ENCODE results near the gene OLFML2A.

OLFML2A gene

DNA sequence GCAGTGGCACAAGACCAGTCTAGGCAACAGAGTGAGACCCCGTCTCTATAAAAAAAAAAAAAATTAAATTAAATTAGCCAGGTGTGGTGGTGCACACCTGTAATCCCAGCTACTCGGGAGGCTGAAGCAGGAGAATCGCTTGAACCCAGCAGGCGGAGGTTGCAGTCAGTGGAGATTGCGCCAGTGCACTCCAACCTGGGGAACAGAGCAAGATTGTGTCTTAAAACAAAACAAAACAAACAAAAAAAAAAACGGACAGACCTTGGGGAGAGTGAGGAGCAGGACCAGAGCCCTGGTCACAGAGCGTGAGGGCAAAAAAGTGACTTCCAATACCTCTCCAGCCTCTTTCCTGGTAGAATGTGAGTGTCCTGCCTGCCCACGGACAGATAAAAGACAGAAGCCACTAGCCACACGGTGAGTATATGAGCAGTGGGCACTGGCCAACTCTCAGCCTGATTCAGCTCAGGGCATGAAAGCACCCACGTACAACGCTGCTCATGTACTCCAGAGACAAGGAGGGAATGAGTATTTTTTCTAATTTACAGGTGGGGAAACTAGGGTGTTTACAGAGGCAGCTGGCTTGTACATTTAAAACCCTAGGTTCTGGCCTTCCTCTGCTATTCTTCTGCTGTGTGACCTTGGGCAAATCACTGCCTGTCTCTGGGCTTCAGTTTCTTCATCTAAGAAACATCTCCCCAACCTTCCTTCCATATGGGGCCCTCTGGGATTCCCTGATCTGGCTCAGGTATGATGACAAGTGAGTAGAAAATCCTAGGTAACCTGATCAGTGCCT is 1.8 kb downstream of the OLFML2A start:
- Mint-ChIP-seq H3K36me3 (ENCODE audit: low read depth) (no peaks in the 10 kb centered on the region), H3K27ac (no peak overlapping the region), H3K9me3 (no peaks in the 10 kb centered on the region), H3K4me1 (ENCODE audit: low read depth) (peaks cover 11% of the 10 kb centered on the region), H3K4me3 (no peak overlapping the region), H3K27me3 (ENCODE audit: low read depth) (peaks cover 38% of the 10 kb centered on the region)

DNA sequence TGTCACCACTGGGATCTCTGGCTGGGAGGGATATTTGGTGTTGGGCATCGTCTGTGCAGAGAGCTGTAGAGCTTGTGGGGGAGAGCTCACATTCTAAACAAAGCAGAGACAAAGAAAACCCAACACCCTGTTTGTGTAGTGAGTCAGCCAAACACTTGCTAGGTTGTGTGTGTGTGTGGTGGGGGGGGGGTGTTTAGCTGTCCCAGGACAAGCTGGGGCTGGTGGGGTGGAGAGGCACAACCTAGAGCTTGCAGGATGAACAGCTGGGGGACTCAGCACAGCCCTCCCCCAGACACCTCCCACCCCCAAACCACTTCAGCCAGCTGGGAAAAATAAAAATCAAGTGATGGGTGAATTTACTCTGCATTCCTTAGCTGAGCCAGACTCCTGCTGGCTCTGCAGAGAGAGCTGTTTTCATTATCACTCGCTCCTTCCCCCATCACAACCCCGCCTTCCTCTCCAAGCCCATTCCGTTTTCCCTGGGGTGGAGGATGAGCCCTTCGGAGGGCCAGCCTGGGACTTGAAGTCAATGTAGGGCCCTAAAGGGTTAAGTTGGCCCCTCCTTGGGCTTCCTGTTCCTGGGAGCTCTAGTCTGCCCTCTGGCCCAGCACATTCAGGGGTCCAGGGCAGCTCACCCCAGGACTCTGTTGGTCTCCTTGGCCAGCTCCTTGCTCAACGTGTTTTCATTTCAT is 2.6 kb downstream of the OLFML2A start:
- Mint-ChIP-seq H3K9me3 (no peaks in the 10 kb centered on the region), H3K27me3 (ENCODE audit: low read depth) (peaks cover 32% of the 10 kb centered on the region), H3K4me3 (no peak overlapping the region), H3K4me1 (ENCODE audit: low read depth) (peaks cover 5% of the 10 kb centered on the region), H3K27ac (no peak overlapping the region), H3K36me3 (ENCODE audit: low read depth) (no peaks in the 10 kb centered on the region)

DNA sequence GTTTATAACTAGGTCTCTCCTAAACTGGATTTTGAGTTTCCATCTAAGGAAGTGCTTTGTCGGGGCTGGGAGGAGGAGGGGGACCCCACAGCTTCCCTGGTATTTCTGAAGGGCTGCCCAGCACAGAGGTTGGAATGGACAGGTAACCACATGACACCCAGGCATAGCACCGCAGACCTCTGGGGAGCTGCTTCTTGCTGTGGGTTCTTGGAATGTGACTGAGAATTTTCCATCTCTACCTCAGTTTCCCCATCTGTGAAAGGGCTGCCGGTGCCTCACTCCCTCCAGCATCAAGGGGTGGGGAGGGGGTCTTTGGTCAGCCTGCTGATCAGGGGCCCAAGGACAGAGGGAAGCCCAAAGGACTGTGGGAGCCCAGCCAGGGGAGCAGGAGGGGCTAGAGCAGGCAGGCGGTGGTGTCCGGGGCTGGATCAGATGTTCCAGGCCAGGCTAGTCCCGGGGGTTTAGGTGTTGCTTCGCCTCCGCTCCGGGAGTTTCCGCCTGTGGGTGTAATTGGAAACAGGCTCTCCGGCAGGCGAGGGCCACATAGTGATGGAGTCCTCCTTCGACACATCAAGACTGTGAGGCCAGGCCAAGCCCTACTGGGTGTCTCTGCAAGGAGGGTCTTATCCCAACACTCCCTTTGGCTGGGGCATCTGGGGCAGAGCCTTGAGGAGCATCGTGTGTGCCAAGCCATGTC is 3.3 kb downstream of the OLFML2A start:
- peaks cover 29% of the 10 kb centered on the region for H3K27me3 Mint-ChIP-seq (ENCODE audit: low read depth)
- H3K4me3 Mint-ChIP-seq: no peak overlapping the region
- no peaks in the 10 kb centered on the region for H3K36me3 Mint-ChIP-seq (ENCODE audit: low read depth)
- H3K9me3 Mint-ChIP-seq: no peaks in the 10 kb centered on the region
- H3K27ac Mint-ChIP-seq: no peak overlapping the region
- H3K4me1 Mint-ChIP-seq (ENCODE audit: low read depth): peaks cover 4% of the 10 kb centered on the region

DNA sequence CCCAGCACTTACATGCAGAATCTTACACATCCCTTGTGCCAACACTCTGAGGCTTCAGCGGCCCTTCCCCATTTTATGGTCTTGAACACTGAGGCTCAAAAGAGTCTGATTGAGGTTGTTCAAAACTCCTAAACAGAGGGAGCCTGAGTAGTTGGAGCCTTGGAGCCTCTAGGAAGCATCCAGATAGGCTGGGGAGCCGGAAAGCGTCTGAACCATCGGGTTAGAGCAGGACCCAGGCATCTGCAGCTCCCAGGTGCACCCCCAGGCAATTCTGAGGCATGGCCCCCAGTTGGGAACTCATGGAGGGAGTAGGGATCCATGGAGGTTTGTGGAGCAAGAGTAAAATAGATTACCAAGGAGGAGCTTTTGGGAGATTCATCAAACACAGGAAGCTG is 3.8 kb downstream of the OLFML2A start:
- peaks cover 4% of the 10 kb centered on the region for H3K4me1 Mint-ChIP-seq (ENCODE audit: low read depth)
- no peaks in the 10 kb centered on the region for H3K36me3 Mint-ChIP-seq (ENCODE audit: low read depth)
- H3K9me3 Mint-ChIP-seq: no peaks in the 10 kb centered on the region
- H3K4me3 Mint-ChIP-seq: no peak overlapping the region
- H3K27ac Mint-ChIP-seq: no peak overlapping the region
- peaks cover 25% of the 10 kb centered on the region for H3K27me3 Mint-ChIP-seq (ENCODE audit: low read depth)

DNA sequence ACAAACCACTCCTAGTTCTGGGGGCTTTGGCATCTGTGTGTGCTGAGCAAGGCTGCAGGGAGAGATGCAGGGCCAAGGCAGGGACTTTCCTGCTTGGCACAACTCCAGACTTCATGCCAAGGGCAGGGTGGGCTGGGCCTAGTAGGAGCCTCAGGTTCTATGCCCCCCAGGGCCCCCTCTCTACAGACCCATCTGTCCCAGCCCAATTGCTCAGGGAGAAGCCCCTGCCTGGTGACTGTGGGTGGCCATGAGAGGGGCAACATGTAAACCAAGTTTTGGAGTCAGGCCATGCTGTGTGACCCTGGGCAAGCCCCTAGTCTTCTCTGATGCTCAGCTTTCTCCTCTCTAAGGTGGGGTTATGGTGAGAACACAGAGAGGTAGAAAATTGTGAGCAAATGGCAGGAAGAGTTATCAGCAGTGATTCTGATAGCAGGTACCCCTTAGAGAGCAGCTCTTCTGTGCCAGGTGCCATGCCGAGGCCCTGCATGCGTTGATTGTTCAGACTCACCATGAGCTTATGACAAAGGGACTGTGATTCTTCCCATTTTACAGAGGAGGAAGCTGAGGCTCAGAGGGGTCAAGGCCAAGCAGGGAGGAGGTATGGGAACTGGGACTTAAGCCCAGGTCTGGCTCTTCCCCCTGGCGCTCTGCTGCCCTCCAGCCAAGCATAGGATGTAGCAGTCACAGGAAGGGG is 5.2 kb downstream of the OLFML2A start:
- Mint-ChIP-seq H3K4me1 (ENCODE audit: low read depth) (no peaks in the 10 kb centered on the region), H3K9me3 (no peaks in the 10 kb centered on the region), H3K27me3 (ENCODE audit: low read depth) (peaks cover 15% of the 10 kb centered on the region), H3K36me3 (ENCODE audit: low read depth) (no peaks in the 10 kb centered on the region), H3K4me3 (no peak overlapping the region), H3K27ac (no peak overlapping the region)

DNA sequence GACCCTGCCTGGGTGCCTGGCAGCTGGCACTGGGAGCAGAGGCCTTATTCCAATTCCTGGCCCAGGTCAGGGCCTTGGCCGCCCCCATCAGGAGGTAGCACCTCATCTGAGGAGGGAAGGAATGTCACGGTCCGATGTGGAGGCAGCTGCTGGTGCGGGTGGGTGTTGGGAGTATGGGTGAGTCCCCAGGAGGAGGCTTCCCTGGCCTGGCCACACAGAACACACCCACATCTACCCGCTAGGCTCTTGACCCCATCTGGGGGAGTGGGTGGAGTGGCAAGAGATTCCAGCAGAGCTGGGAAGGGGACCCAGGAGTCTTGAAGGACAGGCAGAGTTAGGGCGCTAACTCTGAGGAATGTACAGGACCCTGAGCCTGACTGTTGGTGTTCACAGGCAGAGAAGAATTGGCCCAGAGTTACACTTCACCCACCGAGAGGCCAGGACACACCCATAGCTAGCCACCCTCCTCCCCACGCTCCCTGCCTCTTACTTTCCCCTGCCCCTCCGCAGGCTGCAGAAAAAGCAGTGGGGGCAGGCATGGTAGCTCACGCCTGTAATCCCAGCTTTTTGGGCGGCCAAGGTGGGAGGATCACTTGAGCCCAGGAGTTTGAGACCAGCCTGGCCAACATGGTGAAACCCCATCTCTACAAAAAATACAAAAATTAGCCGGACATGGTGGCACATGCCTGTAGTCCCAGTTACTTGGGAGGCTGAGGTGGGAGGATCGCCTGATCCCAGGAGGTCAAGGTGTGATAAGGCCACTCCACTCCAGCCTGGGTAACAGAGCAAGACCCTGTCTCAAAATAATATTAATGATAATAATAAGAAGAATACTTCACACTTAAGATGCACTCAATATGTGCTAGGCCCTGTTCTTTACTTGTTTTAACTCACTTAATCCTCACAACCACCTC is 6.0 kb downstream of the OLFML2A start:
- no peaks in the 10 kb centered on the region for H3K9me3 Mint-ChIP-seq
- H3K36me3 Mint-ChIP-seq (ENCODE audit: low read depth): no peaks in the 10 kb centered on the region
- no peak overlapping the region for H3K27ac Mint-ChIP-seq
- no peak overlapping the region for H3K4me3 Mint-ChIP-seq
- no peaks in the 10 kb centered on the region for H3K4me1 Mint-ChIP-seq (ENCODE audit: low read depth)
- H3K27me3 Mint-ChIP-seq (ENCODE audit: low read depth): peaks cover 11% of the 10 kb centered on the region

DNA sequence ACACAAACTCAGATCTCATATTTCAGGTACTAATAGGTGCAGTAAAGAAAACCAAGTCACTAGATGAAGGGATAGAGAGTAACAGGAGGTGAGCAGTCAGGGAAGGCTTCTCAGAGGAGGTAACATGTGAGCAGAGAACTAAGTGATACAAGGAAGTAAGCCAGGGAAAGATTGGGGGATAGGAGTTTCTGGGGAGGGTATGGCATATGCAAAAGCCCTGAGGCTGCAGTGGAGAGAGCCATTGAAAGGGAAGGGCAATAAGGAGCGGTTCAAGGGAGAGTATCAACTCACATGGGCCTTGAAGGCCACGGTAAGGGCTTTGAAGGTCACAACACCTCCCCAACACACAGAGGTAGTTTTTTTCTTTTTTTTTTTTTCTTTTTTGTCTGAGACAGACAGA is 6.9 kb downstream of the OLFML2A start:
- H3K4me3 Mint-ChIP-seq: no peak overlapping the region

DNA sequence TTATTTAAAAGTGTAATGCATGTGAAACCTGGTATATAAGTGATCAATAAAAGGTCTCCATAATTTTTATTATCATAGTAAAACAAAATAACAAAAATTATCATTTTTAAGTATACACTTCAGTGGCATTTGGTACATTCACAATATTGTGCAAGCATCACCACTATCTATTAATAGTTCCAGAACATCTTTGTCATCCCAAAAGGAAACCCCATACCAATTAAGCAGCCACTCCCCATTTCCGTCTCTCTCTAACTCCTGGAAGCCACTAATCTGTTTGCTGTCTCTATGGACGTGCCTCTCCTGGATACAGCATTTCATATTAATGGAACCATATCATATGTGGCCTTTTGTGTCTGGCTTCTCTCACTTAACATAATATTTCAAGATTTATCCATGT is 7.6 kb downstream of the OLFML2A start:
- H3K27ac Mint-ChIP-seq: no peak overlapping the region
- no peaks in the 10 kb centered on the region for H3K9me3 Mint-ChIP-seq
- H3K4me3 Mint-ChIP-seq: no peak overlapping the region
- no peaks in the 10 kb centered on the region for H3K4me1 Mint-ChIP-seq (ENCODE audit: low read depth)
- H3K27me3 Mint-ChIP-seq (ENCODE audit: low read depth): peaks cover 7% of the 10 kb centered on the region
- H3K36me3 Mint-ChIP-seq (ENCODE audit: low read depth): no peaks in the 10 kb centered on the region

More for the DNA sequence above, 6.9 kb downstream of the OLFML2A start:
- Mint-ChIP-seq H3K27me3 (ENCODE audit: low read depth) (peaks cover 8% of the 10 kb centered on the region), H3K4me1 (ENCODE audit: low read depth) (no peaks in the 10 kb centered on the region), H3K36me3 (ENCODE audit: low read depth) (no peaks in the 10 kb centered on the region), H3K9me3 (no peaks in the 10 kb centered on the region), H3K27ac (no peak overlapping the region)

DNA sequence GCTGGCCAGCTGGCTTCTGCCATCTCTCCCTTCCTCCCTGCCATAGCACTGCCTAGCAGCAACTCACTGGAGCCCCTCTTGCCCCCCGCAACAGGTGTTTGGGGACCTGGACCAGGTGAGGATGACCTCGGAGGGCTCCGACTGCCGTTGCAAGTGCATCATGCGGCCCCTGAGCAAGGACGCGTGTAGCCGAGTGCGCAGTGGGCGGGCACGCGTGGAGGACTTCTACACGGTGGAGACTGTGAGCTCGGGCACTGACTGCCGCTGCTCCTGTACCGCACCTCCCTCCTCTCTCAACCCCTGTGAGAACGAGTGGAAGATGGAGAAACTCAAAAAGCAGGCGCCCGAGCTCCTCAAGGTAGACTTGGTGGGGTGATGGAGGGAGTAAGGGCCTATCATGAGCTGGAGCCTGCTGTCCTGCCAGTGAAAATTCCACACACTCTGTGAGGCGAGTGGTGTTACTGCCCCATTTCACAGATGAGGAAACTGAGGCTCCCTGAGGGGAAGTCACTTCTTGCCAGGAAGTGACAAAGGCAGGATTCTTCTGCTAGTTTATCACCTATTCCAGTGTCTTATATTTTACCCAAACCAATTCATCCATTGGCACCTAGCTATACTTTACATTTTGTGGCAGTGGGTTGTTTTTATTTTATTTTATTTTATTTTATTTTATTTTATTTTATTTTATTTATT is 10.1 kb downstream of the OLFML2A start:
- H3K27me3 Mint-ChIP-seq (ENCODE audit: low read depth): peaks cover 7% of the 10 kb centered on the region
- no peaks in the 10 kb centered on the region for H3K4me1 Mint-ChIP-seq (ENCODE audit: low read depth)
- H3K4me3 Mint-ChIP-seq: no peak overlapping the region
- no peaks in the 10 kb centered on the region for H3K9me3 Mint-ChIP-seq
- no peak overlapping the region for H3K27ac Mint-ChIP-seq
- H3K36me3 Mint-ChIP-seq (ENCODE audit: low read depth): no peaks in the 10 kb centered on the region

DNA sequence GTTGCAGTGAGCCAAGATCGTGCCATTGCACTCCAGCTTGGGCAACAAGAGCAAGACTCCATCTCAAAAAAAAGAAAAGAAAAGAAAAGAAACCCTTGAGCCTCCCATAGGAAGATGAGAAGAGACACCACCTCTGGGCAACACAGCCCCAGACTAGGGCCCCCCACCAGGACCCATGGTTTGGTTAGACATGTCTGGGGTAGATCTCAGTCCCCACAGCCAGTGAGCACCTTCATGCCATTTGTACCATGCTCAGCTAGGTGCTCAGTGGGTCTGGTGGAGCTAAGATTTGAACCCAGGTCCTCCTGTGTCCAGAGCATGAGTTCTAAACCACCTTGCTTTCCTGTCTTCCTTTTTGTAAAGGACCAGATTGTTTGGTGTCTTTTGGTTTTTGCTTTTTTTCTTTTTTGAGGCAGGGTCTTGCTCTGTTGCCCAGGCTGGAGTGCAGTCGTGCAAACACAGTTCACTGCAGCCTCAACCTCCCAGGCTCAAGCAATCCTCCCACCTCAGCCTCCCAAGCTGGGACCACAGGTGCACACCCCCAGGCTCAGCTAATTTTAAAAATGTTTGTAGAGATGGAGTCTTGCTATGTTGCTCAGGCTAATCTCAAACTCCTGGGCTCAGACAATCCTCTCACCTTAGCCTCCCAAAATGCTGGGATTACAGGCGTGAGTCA is 11.7 kb downstream of the OLFML2A start:
- no peaks in the 10 kb centered on the region for H3K36me3 Mint-ChIP-seq (ENCODE audit: low read depth)
- H3K4me1 Mint-ChIP-seq (ENCODE audit: low read depth): no peaks in the 10 kb centered on the region
- no peaks in the 10 kb centered on the region for H3K9me3 Mint-ChIP-seq
- H3K27me3 Mint-ChIP-seq (ENCODE audit: low read depth): peaks cover 7% of the 10 kb centered on the region
- H3K4me3 Mint-ChIP-seq: no peak overlapping the region
- H3K27ac Mint-ChIP-seq: no peak overlapping the region

DNA sequence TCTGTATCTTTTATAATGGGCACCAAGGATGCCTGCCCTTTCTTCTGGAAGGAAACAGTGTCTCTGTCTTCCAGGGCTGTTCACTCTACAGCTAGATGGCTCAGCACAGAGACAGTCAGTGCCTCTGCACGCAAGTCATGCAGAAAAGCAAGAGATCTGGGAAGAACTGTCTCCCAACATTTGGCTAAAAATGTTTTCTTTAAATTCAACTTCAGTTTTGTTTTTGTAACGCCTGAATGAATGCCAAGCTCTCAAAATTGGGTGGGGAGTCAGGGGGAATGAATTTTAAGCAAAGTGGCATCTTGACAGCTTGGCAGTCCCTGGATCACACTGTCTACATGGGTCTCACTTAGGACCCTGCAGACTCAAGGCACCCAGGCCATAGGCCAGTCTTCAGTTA is 12.6 kb downstream of the OLFML2A start:
- Mint-ChIP-seq H3K27me3 (ENCODE audit: low read depth) (peaks cover 7% of the 10 kb centered on the region), H3K27ac (no peak overlapping the region), H3K4me3 (no peak overlapping the region), H3K36me3 (ENCODE audit: low read depth) (no peaks in the 10 kb centered on the region), H3K4me1 (ENCODE audit: low read depth) (no peaks in the 10 kb centered on the region), H3K9me3 (no peaks in the 10 kb centered on the region)

DNA sequence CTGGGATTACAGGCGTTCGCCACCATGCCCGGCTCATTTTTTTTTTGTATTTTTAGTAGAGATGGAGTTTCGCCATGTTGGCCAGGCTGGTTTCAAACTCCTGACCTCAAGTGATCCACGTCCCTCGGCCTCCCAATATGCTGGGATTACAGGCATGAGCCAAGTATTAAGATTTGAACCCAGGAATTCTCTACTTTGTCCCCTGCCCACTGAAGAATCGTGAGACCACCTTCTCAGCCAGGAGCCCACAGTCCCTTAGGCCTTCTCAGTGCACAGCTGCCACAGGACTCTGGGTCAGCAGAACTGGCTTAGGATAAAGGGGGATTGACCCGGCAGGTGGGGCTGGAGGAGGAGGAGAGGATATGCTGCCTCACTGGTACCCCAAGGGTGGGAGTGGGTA is 13.4 kb downstream of the OLFML2A start:
- Mint-ChIP-seq H3K4me3 (no peak overlapping the region), H3K4me1 (ENCODE audit: low read depth) (no peaks in the 10 kb centered on the region), H3K9me3 (no peaks in the 10 kb centered on the region), H3K36me3 (ENCODE audit: low read depth) (no peaks in the 10 kb centered on the region), H3K27me3 (ENCODE audit: low read depth) (peaks cover 7% of the 10 kb centered on the region), H3K27ac (no peak overlapping the region)

Measured in T-helper 1 cell treated with Interleukin-12 subunit alpha and Interleukin-12 subunit beta and Interleukin-4 antibody, amounts not matched to agents 30 μg/mL and 1 μg/mL, for 36 hours (primary cell).